RWPE2 (cell line): ENCODE results near the gene MGLL.

ENCODE experiments used
- ATAC-seq: fragments of 200-7000 bp; cut with Tn5 transposase; 3 replicates; pipeline ENCODE4 v1.9.1; 2021; ENCODE audit warnings: low read depth
- DNase-seq: peaks from one replicate; pipeline ENCODE4 v3.0.0-alpha.2; 2020; ENCODE audit warnings: low spot score
- H3K27ac ChIP-seq: fragments of 450-650 bp; 2 replicates; pipeline ENCODE4 v1.5.1; 2017; ENCODE audit warnings: mild to moderate bottlenecking; ENCODE audit not compliant: poor library complexity, severe bottlenecking
- H3K27me3 ChIP-seq: fragments of 250-450 bp; sonication (Bioruptor Pico); 2 replicates; pipeline ENCODE4 v1.5.1; 2021; ENCODE audit warnings: mild to moderate bottlenecking, moderate library complexity; ENCODE audit not compliant: insufficient read depth, poor library complexity, severe bottlenecking
- H3K36me3 ChIP-seq: fragments of 250-450 bp; sonication (Bioruptor Pico); 2 replicates; pipeline ENCODE4 v1.5.1; 2020; ENCODE audit warnings: low read depth, mild to moderate bottlenecking, moderate library complexity
- H3K4me1 ChIP-seq: fragments of 250-450 bp; sonication (Bioruptor Pico); 2 replicates; pipeline ENCODE4 v1.5.1; 2021; ENCODE audit warnings: mild to moderate bottlenecking, moderate library complexity; ENCODE audit not compliant: insufficient read depth, poor library complexity, severe bottlenecking
- H3K4me3 ChIP-seq: fragments of 250-450 bp; sonication (Bioruptor Pico); 2 replicates; pipeline ENCODE4 v1.5.1; 2021; ENCODE audit warnings: mild to moderate bottlenecking, moderate library complexity; ENCODE audit not compliant: severe bottlenecking
- H3K9me3 ChIP-seq: fragments of 250-450 bp; sonication (Bioruptor Pico); 2 replicates; pipeline ENCODE4 v1.5.1; 2021; ENCODE audit warnings: mild to moderate bottlenecking, moderate library complexity; ENCODE audit not compliant: severe bottlenecking
- CTCF ChIP-seq: fragments of 450-650 bp; IDR thresholded peaks from one replicate; pipeline ENCODE4 v1.5.1; 2017; ENCODE audit warnings: mild to moderate bottlenecking, moderate library complexity; ENCODE audit not compliant: poor library complexity, severe bottlenecking

Gene MGLL

DNA sequence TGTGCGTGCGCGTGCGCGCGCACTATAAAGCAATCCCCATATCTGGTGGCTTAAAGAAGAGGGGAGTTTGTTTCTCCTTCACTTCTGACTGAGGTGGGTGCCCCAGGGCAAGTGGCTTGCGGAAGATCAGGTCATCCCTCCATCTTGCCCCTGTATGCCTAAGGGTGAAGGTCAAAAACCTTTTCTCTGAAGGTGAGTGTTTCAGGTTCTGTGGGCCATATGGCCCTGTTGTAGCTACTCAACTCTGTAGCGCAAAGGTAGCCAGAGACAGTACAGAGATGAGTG lies 144.1 kb downstream of the MGLL start:
- Histone ChIP-seq H3K27ac (no peak overlapping the region), H3K4me3 (no peak overlapping the region), H3K36me3 (no peaks in the 10 kb centered on the region), H3K9me3 (no peaks in the 10 kb centered on the region), H3K4me1 (no peaks in the 10 kb centered on the region), H3K27me3 (no peaks in the 10 kb centered on the region)
- TF ChIP-seq CTCF, result no peak
- no peak for DNase-seq
- no peak; the same call in 2 of the 3 replicates for ATAC-seq

DNA sequence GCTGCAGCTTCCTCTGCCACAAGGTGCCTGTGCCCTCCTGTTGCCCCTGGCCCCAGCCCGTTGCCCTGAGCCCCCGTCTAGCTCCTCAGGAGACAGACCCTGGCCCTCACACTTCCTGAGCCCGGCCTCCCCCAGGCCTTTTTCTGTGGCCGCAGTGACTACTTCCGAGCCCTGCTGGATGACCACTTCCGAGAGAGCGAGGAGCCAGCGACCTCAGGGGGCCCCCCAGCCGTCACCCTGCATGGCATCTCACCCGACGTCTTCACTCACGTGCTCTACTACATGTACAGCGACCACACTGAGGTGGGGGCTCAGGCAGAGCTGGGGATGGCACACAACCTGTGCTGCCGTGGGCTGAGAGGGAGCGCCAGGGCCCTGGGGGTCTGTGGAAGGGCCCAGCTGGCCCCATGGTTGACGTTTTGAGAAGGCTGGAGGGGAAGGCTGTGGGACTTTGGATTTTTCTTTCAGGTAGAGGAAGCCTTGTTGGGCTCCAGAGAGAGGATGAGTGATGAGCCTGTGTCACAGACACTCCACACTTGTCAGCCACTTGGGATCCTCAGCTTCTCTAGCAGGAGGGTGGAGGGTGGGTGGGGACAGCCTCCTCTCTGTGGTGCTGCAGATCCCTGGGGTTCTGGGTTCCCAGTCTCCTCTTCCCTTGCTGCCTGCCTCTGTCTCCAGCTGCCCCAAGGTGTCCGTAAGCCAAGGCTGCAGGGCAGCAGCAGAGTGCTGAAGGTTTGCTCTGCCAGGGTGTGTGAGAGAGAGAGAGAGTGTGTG lies 144.6 kb downstream of the MGLL start:
- no peak for TF ChIP-seq CTCF
- no peak for DNase-seq
- H3K27ac ChIP-seq, result no peak overlapping the region

GRCh38 chr3:127676921-127677351 lies 145.4 kb downstream of the MGLL start:
- ATAC-seq (no peak), DNase-seq (no peak)
- Histone ChIP-seq H3K27ac (no peak overlapping the region), H3K4me3 (no peak overlapping the region), H3K36me3 (no peaks in the 10 kb centered on the region), H3K27me3 (no peaks in the 10 kb centered on the region), H3K9me3 (no peaks in the 10 kb centered on the region), H3K4me1 (no peaks in the 10 kb centered on the region)
- no peak for TF ChIP-seq CTCF

More for the DNA sequence above, 144.6 kb downstream of the MGLL start:
- Histone ChIP-seq H3K27me3 (no peaks in the 10 kb centered on the region), H3K9me3 (no peaks in the 10 kb centered on the region), H3K4me3 (no peak overlapping the region), H3K4me1 (no peaks in the 10 kb centered on the region), H3K36me3 (no peaks in the 10 kb centered on the region)
- no peak for ATAC-seq

- Histone ChIP-seq H3K4me3 (no peak overlapping the region), H3K4me1 (no peaks in the 10 kb centered on the region), H3K27ac (no peak overlapping the region), H3K27me3 (no peaks in the 10 kb centered on the region), H3K9me3 (no peaks in the 10 kb centered on the region), H3K36me3 (no peaks in the 10 kb centered on the region)
- no peak for TF ChIP-seq CTCF
- DNase-seq, result no peak
- ATAC-seq, result no peak
Observed at GRCh38 chr3:127676456-127676855, 145.9 kb downstream of the MGLL start.

DNA sequence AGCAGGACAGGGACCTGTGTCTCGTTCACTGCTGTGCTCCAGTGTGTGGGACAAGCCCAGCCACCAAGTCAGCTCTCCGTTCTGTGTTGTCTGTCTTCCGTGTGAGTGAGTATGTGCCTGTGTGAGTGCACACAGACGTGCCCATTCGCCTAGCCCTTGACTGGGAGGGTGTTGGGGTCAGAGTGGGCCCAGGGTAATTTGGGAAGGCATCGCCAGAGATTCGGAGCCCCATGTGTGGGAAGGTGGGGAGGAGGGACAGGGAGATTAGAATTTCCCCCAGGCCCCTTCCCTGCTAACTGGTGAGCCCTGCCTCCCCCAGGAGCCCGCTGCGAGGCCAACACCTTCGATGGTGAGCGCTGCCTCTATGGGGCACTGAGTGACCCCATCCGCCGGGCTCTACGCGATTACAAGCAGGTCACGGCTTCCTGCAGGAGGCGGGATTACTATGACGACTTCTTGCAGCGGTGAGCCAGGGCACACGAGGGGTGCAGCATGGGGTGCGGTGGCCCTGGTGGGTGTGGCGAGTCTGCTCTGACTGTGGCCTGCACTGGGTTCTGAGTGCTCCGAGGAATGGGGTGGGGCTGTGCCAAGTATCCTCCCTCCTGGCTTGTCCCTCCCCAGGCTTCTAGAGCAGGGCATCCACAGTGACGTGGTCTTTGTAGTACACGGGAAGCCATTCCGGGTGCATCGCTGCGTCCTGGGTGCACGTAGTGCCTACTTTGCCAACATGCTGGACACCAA lies 146.5 kb downstream of the MGLL start:
- Histone ChIP-seq H3K4me3 (no peak overlapping the region), H3K27me3 (no peaks in the 10 kb centered on the region), H3K27ac (no peak overlapping the region), H3K9me3 (no peaks in the 10 kb centered on the region), H3K4me1 (no peaks in the 10 kb centered on the region), H3K36me3 (no peaks in the 10 kb centered on the region)
- TF ChIP-seq CTCF, result no peak
- ATAC-seq (no peak), DNase-seq (no peak)
